T-helper 9 cell (primary cell): ENCODE measurements around the gene SPATA20.

Experiments
- DNase-seq: peaks from one replicate; pipeline ENCODE4 v3.0.0-alpha.2; 2020

Gene SPATA20

DNA sequence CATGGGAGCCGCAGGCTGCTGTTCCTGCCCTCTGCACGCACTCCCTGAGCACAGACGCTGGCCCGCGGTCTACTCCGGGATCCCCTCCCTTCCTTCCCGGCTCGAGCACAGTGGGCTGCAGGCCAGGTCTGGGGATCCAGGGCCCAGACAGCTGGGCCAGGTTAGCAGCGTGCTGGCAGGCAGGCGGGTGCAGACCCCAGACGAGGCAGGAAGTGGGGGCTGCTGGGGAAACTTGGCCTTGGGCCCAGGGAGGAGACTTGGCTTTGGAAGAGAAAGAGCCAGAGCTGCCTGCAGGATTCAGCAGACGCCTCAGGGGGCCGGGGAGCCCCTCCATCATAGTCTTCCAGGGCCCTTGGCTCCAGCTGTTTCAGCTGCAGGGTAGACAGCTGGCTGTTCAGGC, 57.5 kb downstream of the SPATA20 start:
- no peak for DNase-seq

DNA sequence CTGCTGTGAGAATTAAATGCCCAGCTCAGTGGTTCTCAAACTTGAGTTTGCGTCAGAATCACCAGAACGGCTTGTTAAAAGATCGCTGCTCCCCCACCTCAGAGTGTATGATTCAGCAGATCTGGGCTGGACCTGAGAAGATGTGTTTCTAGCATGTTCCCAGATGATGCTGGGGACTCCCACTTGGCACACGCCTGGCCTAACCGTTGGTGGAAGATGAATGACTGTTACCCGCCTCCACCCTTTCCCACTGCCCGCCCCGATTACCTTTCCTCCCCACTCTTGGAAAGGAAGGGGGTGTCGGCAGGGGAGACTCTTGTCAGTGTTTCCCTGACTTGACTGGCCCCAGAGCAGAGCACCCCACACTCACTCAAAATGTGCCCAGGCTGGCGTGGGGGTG, 58.5 kb downstream of the SPATA20 start:
- DNase-seq = no peak
